AG09319 (cell line): ENCODE data around the gene DCC.

Experiments used
- DNase-seq: peaks from one replicate; pipeline ENCODE4 v3.0.0-alpha.2; 2010; ENCODE audit warnings: low read depth; ENCODE audit errors: extremely low read depth
- TF ChIP-seq, protein P1 (sequence below): IDR thresholded peaks from 2 replicates; pipeline ENCODE4 v1.5.1; 2011; ENCODE audit warnings: low read depth, mild to moderate bottlenecking, inconsistent platforms, low read length, moderate library complexity

Gene DCC

GRCh38 chr18:52486052-52486451, 146.1 kb downstream of the DCC start:
- no peak for DNase-seq
- TF ChIP-seq, protein P1, sequence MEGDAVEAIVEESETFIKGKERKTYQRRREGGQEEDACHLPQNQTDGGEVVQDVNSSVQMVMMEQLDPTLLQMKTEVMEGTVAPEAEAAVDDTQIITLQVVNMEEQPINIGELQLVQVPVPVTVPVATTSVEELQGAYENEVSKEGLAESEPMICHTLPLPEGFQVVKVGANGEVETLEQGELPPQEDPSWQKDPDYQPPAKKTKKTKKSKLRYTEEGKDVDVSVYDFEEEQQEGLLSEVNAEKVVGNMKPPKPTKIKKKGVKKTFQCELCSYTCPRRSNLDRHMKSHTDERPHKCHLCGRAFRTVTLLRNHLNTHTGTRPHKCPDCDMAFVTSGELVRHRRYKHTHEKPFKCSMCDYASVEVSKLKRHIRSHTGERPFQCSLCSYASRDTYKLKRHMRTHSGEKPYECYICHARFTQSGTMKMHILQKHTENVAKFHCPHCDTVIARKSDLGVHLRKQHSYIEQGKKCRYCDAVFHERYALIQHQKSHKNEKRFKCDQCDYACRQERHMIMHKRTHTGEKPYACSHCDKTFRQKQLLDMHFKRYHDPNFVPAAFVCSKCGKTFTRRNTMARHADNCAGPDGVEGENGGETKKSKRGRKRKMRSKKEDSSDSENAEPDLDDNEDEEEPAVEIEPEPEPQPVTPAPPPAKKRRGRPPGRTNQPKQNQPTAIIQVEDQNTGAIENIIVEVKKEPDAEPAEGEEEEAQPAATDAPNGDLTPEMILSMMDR: no peak

DNA sequence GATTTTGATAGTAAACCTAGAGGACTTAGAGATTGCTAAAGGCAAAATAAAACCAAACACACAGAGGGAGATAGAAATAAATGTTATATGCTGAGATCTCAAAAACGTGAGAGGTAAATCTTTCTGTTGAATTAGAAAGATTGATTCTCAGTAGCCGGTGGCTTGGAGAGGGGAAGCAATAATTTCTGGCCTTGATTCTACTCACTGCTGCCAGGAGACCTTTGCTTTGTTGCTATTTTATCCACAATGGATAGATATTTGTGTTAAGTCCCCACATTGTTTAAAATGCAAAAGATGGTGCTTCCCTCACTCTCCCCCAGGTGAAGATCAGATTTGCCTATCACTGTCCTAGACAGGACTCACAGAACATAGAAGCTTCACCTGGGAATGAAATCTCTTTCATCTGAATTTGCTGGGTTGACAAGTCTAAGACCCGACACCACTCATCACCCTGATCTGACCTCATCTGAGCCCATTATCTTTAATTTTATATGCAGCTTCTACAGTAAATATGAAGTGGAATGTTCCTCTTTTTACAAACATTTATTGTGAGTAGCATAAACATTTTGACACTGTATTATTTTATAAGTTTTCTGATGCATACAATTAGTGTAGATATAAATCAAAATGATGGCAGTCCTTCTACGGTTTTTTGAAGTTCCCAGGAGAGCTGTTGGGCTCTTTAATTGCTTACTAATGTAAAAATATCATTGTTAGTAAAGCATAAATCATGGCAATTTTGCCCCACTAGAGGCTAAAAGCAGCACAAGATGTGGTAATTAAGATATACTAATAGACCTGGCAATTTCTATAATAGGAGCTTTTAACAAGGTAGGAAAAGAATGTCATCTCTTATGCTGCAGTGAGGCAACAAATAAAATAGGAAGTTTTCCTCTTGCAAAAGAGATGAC, 149.7 kb downstream of the DCC start:
- TF ChIP-seq, protein P1: no peak
- DNase-seq: no peak

DNA sequence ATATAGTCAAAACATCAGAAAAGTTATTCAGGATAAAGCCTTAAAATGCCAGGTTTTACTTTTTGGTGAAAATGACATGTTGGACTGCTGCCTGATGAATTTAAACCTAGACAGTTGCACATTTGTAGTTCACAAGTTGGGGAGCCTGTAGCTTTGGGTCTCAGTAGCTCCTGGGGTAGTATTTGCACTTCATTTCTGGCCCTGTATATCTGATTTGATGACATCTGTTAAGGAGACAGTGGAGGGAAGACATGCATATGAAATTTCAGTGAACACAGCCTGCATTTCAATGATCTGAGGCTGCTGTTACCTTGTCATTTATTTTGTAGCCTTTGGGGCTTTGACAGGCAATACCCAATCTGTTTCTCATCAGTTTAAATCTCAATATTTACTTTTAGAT, 156.4 kb downstream of the DCC start:
- TF ChIP-seq, protein P1: no peak
- DNase-seq: no peak

GRCh38 chr18:52499016-52499415, 159.0 kb downstream of the DCC start:
- DNase-seq: no peak
- TF ChIP-seq, protein P1: no peak

GRCh38 chr18:52499644-52500043, 159.6 kb downstream of the DCC start:
- TF ChIP-seq, protein P1: no peak

DNA sequence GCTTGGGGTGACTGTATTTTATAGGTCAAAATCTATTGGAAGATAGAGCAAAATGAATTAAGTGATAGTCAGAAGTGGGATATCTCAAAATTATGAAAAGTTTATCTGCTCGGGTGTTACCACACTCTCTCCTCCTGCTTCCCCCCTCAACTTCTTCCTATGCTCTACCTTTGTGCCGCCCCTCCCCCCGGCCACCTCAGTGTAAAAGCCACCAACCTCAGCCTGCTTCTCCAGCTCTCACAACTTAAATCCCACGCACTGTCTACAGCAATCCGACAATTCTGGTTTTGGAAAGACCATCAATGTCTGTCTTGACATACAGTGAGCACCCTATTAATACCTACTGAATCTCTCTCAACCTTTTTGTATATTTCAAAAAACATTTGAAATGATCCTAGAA, 164.6 kb downstream of the DCC start:
- no peak for DNase-seq
- TF ChIP-seq, protein P1: no peak

More at GRCh38 chr18:52499644-52500043, 159.6 kb downstream of the DCC start:
- no peak for DNase-seq

DNA sequence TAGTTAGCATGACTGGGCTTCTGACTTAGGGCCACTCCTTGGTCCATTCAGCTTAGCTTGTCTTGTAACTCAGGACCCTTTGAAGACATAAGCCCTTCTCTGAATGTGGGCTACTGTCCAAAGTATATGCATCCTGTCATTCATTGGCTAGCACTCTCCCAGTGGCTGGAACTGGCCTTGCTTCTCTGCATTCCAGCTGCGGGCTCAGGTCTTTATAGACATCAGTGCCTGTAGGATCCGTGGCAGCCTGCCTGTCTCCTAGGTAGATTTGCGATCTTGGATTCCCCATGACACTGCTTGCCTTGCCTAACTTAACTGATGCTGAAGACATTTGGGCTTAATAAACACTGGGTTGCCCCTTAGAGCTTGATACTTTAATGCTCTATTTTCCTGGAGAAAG, 170.1 kb downstream of the DCC start:
- TF ChIP-seq, protein P1: no peak
- DNase-seq: no peak
